ENCODE measurements around the gene IFI6.

DNA sequence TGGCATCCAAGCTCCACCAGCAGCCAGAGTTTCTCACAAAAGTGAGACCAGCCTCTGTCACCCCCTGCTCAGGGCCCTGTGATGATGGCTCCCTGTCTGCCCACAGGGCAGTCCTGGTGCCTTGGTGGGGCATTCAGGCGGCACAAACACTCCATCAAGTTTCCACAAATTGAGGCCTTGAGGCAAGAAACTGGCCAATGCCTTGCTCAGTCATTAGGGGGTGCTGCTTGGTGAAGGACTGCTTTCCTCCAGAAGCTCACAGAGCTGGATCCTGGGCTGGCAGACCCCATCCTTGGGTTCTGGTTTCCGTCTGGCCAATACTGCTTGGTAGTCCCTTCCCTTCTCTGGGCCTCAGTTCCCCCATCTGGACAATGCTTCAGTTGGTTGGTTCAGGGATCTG lies 55.6 kb downstream of the IFI6 start:
- TF ChIP-seq CTCF (IDR thresholded peaks at IDR 0.05) (no peak), POLR2A (IDR thresholded peaks at IDR 0.05) (no peak), POLR2AphosphoS5 (IDR thresholded peaks at IDR 0.05) (no peak)
